BLaER1 (cell line): ENCODE data around the gene IGSF23.

Experiments
- H3K27ac ChIP-seq: shearing (Covaris generic); formaldehyde crosslinking; 2 replicates; pipeline ENCODE4 v1.8.1; 2022
- H3K27me3 ChIP-seq: shearing (Covaris generic); formaldehyde crosslinking; 2 replicates; pipeline ENCODE4 v1.8.1; 2022
- H3K36me3 ChIP-seq: shearing (Covaris generic); formaldehyde crosslinking; 2 replicates; pipeline ENCODE4 v1.8.1; 2022
- H3K4me1 ChIP-seq: shearing (Covaris generic); formaldehyde crosslinking; 2 replicates; pipeline ENCODE4 v1.8.1; 2022
- H3K4me2 ChIP-seq: shearing (Covaris generic); formaldehyde crosslinking; 2 replicates; pipeline ENCODE4 v1.8.1; 2022
- H3K4me3 ChIP-seq: shearing (Covaris generic); formaldehyde crosslinking; 2 replicates; pipeline ENCODE4 v1.8.1; 2022
- H3K9ac ChIP-seq: shearing (Covaris generic); formaldehyde crosslinking; 2 replicates; pipeline ENCODE4 v1.8.1; 2022
- H3K9me3 ChIP-seq: shearing (Covaris generic); formaldehyde crosslinking; 2 replicates; pipeline ENCODE4 v1.8.1; 2022
- H4K20me1 ChIP-seq: shearing (Covaris generic); formaldehyde crosslinking; 2 replicates; pipeline ENCODE4 v1.8.1; 2022
- Cebpa-rat ChIP-seq: shearing (Covaris generic); IDR thresholded peaks from 2 replicates; pipeline ENCODE4 v1.8.1; 2022

The IGSF23 gene, protein sequence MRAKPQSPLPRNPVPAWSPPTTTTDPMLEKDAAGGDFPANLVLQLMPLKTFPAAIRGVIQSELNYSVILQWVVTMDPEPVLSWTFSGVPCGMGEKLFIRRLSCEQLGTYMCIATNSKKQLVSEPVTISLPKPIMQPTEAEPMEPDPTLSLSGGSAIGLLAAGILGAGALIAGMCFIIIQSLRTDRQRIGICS

DNA sequence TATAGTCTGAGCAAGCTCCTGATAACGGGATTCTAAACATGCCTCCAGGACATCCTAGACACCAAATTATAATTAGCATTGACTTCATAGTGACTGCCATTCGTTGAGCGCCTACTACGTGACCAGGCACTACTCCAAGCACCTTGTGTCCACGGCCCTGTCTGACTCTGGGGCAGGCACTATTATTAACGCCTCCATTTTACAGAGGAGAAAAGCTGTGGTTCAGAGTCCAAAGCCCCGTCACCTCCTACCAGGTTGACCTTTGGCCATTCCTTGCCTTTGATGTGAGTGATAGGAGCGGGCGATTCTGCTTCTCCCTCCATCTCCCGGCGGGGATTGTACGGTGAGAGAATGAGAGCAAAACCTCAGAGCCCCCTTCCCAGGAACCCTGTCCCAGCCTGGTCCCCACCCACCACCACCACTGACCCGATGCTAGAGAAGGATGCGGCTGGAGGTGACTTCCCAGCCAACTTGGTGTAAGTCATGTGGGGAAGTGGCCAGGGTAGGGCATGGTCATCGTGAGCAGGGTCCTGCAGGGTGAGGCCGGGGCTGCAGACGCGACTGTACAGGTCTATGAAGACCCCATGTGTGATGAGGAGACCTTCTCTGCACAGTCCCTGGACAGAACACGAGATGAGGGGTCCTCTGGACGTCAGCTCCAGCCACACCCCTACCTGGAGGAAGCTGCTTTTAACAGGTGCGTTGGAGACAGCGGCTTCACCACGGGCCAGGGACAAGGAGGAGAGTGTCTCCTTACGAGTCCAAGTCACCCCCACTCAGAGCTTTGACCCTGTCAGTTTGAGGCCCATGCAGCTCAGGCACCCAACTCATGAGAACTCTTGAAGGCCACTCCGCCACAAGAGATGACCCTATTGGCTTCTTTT, at the start of gene IGSF23:
IGSF23 (plus strand) TSS at position 269 of the 884 bp plus-strand sequence; CDS start at position 352, 83 bp downstream.
- Histone ChIP-seq H3K9ac (no peak within 1 kb of the TSS), H3K27ac (no peak within 1 kb of the TSS), H3K4me3 (no peak within 1 kb of the TSS)

DNA sequence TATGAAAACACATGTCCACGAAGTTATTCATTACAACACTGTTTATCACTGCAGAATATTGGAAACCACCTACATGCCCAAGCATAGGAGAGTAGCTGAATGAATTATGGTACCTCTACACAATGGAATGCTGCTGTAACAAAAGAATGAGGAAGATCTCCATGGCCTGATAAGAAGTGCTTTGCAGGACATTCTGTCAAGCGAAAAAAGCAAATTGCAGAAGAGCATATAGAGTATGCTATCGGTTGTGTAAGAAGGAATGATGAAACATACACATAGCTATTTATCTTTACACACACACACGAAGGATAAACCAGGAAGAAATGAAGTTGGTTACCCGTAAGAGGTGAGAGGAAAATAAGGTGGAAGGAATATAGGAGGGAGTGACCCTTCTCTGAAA, 46.4 kb upstream of the IGSF23 start:
- Histone ChIP-seq H3K27me3 (no peaks in the 10 kb centered on the region), H3K4me2 (no peak overlapping the region), H3K36me3 (no peaks in the 10 kb centered on the region), H3K4me1 (no peaks in the 10 kb centered on the region), H3K9me3 (no peaks in the 10 kb centered on the region), H3K27ac (no peak overlapping the region), H3K9ac (no peak overlapping the region), H4K20me1 (no peaks in the 10 kb centered on the region), H3K4me3 (no peak overlapping the region)
- TF ChIP-seq Cebpa-rat, result no peak

More for the DNA sequence above, at the start of gene IGSF23:
- H3K4me2 ChIP-seq, result no peak within 1 kb of the TSS
- H3K9me3 ChIP-seq, result no peaks in the 10 kb centered on the region
- no peaks in the 10 kb centered on the region for H3K4me1 ChIP-seq
- TF ChIP-seq Cebpa-rat, result no peak
- no peaks in the 10 kb centered on the region for H4K20me1 ChIP-seq
- H3K27me3 ChIP-seq, result no peaks in the 10 kb centered on the region
- no peaks in the 10 kb centered on the region for H3K36me3 ChIP-seq

DNA sequence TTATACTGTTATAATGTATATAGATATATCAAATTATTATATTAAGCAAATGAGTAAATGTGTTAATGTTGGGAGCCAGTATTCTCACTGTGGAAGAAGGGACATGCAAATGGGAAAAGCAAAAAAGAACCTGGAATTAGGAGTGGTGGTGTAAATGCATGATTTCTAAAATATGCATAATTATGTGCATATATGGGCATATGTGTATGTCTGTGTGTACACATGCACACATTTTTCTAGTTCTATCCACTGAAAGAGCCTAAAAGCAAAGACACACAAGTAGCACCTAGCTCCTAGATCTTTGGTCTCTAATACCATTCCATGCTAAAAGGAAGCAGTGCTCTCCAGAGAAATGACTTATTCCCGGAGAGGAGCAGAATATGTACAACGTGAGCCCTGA, 45.6 kb upstream of the IGSF23 start:
- Histone ChIP-seq H4K20me1 (no peaks in the 10 kb centered on the region), H3K4me2 (no peak overlapping the region), H3K9me3 (no peaks in the 10 kb centered on the region), H3K27me3 (no peaks in the 10 kb centered on the region), H3K9ac (no peak overlapping the region), H3K4me3 (no peak overlapping the region), H3K27ac (no peak overlapping the region), H3K4me1 (no peaks in the 10 kb centered on the region), H3K36me3 (no peaks in the 10 kb centered on the region)
- no peak for TF ChIP-seq Cebpa-rat

DNA sequence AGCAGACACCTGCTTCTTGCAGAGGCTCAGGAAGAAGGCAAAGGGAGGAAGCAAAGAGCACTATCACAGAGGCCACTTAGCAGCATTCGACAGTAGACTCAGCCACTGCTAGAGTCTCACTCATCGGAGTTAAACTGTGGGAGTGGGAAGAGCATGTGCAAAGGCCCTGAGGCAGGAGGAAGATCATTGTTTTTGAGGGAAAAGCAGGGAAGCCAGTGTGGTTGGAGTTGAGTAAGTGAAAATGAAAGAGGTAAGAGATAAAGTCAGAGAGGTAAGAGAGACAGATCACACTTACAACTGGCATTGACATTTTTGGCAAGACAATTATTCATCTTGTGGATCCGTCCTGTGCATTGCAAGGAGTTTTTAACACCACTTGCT, 42.8 kb upstream of the IGSF23 start:
- Histone ChIP-seq H3K27me3 (no peaks in the 10 kb centered on the region), H3K4me3 (no peak overlapping the region), H3K9me3 (no peaks in the 10 kb centered on the region), H3K9ac (no peak overlapping the region), H4K20me1 (no peaks in the 10 kb centered on the region), H3K27ac (no peak overlapping the region), H3K4me1 (peaks cover 18% of the 10 kb centered on the region; the same call in 1 of the 2 replicates), H3K4me2 (no peak overlapping the region), H3K36me3 (no peaks in the 10 kb centered on the region)
- no peak for TF ChIP-seq Cebpa-rat

DNA sequence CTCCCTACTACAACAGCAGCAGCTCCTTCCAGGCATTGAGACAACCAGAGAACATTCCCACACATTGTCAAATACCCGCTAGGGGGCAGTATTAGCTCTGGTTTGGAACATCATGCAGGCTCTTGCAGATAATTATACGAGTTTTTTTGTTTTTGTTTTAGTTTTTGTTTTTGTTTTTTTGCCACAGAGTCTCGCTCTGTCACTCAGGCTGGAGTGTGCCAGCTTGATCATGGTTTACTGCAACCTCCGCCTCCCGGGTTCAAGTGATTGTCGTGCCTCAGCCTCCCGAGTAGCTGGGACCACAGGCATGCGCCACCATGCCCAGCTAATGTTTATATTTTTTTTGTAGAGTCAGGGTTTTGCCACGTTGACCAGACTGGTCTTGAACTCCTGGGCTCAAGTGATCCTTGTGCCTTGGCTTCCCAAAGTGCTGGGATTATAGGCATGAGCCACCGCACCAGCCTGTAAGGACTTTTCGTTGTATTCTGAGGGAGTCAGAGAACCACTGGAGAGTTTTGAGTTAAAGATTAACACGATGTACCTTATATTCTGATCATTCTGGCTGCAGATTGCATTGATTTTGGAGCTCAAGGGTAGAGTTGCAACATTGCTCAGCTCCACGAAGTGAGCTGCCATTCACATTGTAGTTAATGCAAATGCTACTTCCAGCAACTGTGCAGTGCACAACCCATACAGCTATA, 42.2 kb upstream of the IGSF23 start:
- no peak overlapping the region for H3K27ac ChIP-seq
- no peaks in the 10 kb centered on the region for H3K36me3 ChIP-seq
- no peaks in the 10 kb centered on the region for H4K20me1 ChIP-seq
- H3K4me2 ChIP-seq, result no peak overlapping the region
- peaks cover 18% of the 10 kb centered on the region; the same call in 1 of the 2 replicates for H3K4me1 ChIP-seq
- no peaks in the 10 kb centered on the region for H3K9me3 ChIP-seq
- no peak overlapping the region for H3K4me3 ChIP-seq
- H3K9ac ChIP-seq, result no peak overlapping the region
- no peak for TF ChIP-seq Cebpa-rat
- no peaks in the 10 kb centered on the region for H3K27me3 ChIP-seq

DNA sequence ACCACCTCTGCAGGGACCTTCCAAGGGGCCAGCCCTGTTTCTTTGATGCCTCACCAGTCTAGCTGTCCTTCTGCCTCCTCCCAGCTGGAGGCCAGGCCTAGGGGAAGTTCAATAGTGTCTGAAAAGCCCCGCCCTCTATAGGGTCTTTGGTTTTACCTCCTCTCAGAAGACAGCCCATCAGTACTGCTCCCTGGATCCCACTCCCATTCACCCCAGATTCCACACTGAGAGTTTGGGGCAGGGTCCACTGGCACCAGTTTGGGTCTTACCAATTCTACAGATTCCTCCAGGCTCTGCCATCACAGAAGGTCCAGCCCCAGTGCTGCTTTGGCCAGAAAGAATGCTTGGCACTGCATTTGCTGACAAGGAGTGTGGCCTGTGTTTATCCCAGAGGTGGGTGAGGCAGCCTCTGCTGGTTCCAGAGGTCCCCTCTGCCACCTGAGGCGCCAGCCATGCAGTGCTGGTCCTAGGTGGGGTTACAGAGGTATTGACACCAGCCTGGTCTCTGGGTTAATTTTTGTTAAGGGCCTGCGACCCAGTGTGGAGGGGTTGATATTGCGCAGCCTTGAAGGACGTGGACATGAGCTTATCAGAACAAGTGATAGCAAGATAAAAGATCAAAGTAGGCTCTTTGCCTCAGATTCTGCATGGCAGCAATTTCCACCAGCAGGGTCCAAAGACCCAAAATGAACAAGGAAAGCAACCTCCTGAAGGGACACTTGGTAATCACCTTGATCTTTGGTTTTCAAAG, 41.4 kb upstream of the IGSF23 start:
- Histone ChIP-seq H3K4me2 (no peak overlapping the region), H3K27me3 (no peaks in the 10 kb centered on the region), H3K9ac (no peak overlapping the region), H3K27ac (no peak overlapping the region), H4K20me1 (no peaks in the 10 kb centered on the region), H3K4me1 (peaks cover 18% of the 10 kb centered on the region; the same call in 1 of the 2 replicates), H3K36me3 (no peaks in the 10 kb centered on the region), H3K9me3 (no peaks in the 10 kb centered on the region), H3K4me3 (no peak overlapping the region)
- TF ChIP-seq Cebpa-rat, result no peak

DNA sequence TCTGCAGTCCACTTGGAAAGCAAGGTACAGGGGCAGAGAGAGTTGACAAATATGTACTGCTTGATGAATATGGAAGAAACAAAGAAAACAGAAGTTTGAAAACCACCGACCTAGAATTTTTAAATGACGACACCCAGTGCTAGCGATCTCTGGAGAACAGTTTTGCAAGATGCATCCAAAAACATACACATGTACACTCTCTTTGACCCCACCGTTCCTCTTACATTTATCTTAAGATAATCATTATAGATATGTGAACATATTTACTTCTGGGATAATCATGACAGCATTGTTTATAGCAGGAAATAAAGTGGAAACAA, 40.8 kb upstream of the IGSF23 start:
- Histone ChIP-seq H3K36me3 (no peaks in the 10 kb centered on the region), H3K9ac (no peak overlapping the region), H3K27me3 (no peaks in the 10 kb centered on the region), H3K4me1 (peaks cover 18% of the 10 kb centered on the region; the same call in 1 of the 2 replicates), H3K4me3 (no peak overlapping the region), H4K20me1 (no peaks in the 10 kb centered on the region), H3K9me3 (no peaks in the 10 kb centered on the region), H3K27ac (no peak overlapping the region), H3K4me2 (no peak overlapping the region)
- TF ChIP-seq Cebpa-rat, result no peak

DNA sequence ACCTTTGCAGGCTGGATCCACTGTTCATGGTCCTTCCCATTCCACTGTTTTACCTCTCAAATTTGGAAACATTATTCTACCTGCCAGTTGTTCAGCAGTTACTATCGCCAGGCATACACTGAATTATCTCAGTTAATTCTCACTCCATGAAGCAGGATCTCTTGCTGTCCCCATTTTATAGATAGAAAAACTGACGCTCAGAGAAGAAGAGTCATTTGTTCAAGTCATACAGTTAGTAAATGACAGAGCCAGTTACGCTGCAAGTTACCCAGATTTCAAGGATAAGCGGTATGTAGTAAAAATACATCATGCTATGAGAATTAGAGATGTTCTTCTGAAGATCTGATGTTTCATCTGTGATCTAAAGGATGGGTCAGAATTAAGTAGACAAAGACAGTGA, 40.2 kb upstream of the IGSF23 start:
- Histone ChIP-seq H3K9ac (no peak overlapping the region), H3K27ac (no peak overlapping the region), H4K20me1 (no peaks in the 10 kb centered on the region), H3K4me1 (peaks cover 18% of the 10 kb centered on the region; the same call in 1 of the 2 replicates), H3K4me3 (no peak overlapping the region), H3K9me3 (no peaks in the 10 kb centered on the region), H3K36me3 (no peaks in the 10 kb centered on the region), H3K4me2 (no peak overlapping the region), H3K27me3 (no peaks in the 10 kb centered on the region)
- TF ChIP-seq Cebpa-rat, result no peak

DNA sequence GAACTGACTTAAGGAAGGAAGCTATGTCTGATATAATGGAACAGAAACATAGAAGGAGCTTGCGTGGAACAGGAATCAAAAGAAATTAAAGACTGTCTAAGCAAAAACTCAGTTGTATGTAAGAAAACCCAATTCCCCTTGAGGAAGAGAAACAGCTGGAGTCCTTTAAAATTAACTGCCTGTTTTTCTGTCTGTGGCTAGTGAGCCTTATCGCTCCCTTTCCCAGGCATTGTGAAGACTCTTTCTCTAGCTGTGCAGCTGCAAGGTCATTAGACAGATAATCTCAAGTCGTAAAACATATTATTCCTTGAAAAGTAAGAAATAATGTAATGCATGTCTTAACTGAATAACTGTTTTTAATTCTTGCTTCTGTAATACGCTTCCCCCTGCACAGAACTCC, 39.7 kb upstream of the IGSF23 start:
- Histone ChIP-seq H3K27ac (no peak overlapping the region), H3K4me2 (no peak overlapping the region), H3K4me1 (peaks cover 18% of the 10 kb centered on the region; the same call in 1 of the 2 replicates), H4K20me1 (no peaks in the 10 kb centered on the region), H3K27me3 (no peaks in the 10 kb centered on the region), H3K4me3 (no peak overlapping the region), H3K36me3 (no peaks in the 10 kb centered on the region), H3K9ac (no peak overlapping the region), H3K9me3 (no peaks in the 10 kb centered on the region)
- TF ChIP-seq Cebpa-rat, result no peak
